Kidney (tissue), 14 donors: Measurements from ENCODE around the gene ITPR2. TPM values are rescaled to one million over a fixed set of nuclear protein-coding genes. Genes with fewer than 3 reads are reported as not detected.

Experiments used
- DNase-seq, 5 donors: peaks; one replicate each; pipeline ENCODE4 v3.0.0-alpha.2; 2013 to 2020
- FAIRE-seq: peaks from 2 replicates; lab custom pipeline; 2012; peaks lifted over from hg19 to GRCh38; lab: Jason Lieb, UNC
- H3K27ac ChIP-seq, 2 donors: one replicate each; pipeline ENCODE4 v1.7.0; 2013; ENCODE audit warnings: low read depth in 2 of 2, low read length in 2 of 2, inconsistent platforms in 1 of 2
- H3K27me3 ChIP-seq: one replicate; pipeline ENCODE4 v1.7.1; 2013; ENCODE audit warnings: low read length, inconsistent platforms; ENCODE audit not compliant: control insufficient read depth, insufficient read depth
- H3K36me3 ChIP-seq, 3 donors: one replicate each; pipeline versions ENCODE4 v1.7.0 to v1.7.1; 2013; ENCODE audit warnings: low read length in 3 of 3, control low read depth in 1 of 3, inconsistent platforms in 1 of 3; ENCODE audit not compliant: insufficient read depth in 3 of 3, control insufficient read depth in 2 of 3
- H3K4me1 ChIP-seq, 3 donors: one replicate each; pipeline versions ENCODE4 v1.7.0 to v1.7.1; 2013; ENCODE audit warnings: low read length in 3 of 3, inconsistent platforms in 1 of 3, low read depth in 1 of 3; ENCODE audit not compliant: control insufficient read depth in 2 of 3, insufficient read depth in 2 of 3
- H3K4me3 ChIP-seq, 3 donors: one replicate each; pipeline versions ENCODE4 v1.7.0 to v1.8.1; 2013; ENCODE audit warnings: low read length in 3 of 3, control low read depth in 1 of 3, inconsistent platforms in 1 of 3
- H3K9ac ChIP-seq, 3 donors: one replicate each; pipeline versions ENCODE4 v1.7.0 to v1.7.1; 2013; ENCODE audit warnings: low read length in 3 of 3, control low read depth in 1 of 3, inconsistent platforms in 1 of 3
- H3K9me3 ChIP-seq, 3 donors: one replicate each; pipeline versions ENCODE4 v1.7.0 to v1.7.1; 2013; ENCODE audit warnings: low read length in 3 of 3, control low read depth in 1 of 3, inconsistent platforms in 1 of 3; ENCODE audit not compliant: control insufficient read depth in 2 of 3, insufficient read depth in 1 of 3
- intact Hi-C: fragments of 100-400 bp; cut with DNase I; formaldehyde crosslinking; loops from one replicate; pipeline ENCODE4 v1.11.1; 2022
- polyA plus RNA-seq: library from polyadenylated mRNA; stranded (reverse); fragments of 350-450 nt; fragmentation: Illumina TruSeq; extraction: RNeasy Lipid Tissue Mini Kit (QIAGEN cat#74804); gene quantifications from one replicate; pipeline ENCODE4 v1.2.3, GENCODE V29; 2014; ENCODE audit warnings: low read depth, low replicate concordance; ENCODE audit not compliant: insufficient read depth
- total RNA-seq: library from RNA; stranded (reverse); fragmentation: NEBNext Ultra II Directional; extraction: Animal tissue kit (Norgen Biotek cat#: 25700); gene quantifications from one replicate; pipeline ENCODE4 v1.2.1, GENCODE V29; 2021
- TF ChIP-seq, protein P1 (sequence below): IDR thresholded peaks from 3 replicates; pipeline ENCODE4 v1.5.1; 2012; ENCODE audit warnings: mild to moderate bottlenecking, moderate library complexity, borderline replicate concordance; ENCODE audit not compliant: insufficient read depth; ENCODE audit errors: extremely low read depth
- donor health status: control.
- donor health status: control.
- donor health status: control.
- donor health status: control.
- donor health status: control.
- donor health status: DM: yes; HTN: yes; CAD: no.
- donor health status: Normal renal cell carcinoma (clear cell type).

The ITPR2 gene
- total and polyA plus RNA-seq, 2 donors from 2014 or later, result 5.7 to 56.9 TPM

DNA sequence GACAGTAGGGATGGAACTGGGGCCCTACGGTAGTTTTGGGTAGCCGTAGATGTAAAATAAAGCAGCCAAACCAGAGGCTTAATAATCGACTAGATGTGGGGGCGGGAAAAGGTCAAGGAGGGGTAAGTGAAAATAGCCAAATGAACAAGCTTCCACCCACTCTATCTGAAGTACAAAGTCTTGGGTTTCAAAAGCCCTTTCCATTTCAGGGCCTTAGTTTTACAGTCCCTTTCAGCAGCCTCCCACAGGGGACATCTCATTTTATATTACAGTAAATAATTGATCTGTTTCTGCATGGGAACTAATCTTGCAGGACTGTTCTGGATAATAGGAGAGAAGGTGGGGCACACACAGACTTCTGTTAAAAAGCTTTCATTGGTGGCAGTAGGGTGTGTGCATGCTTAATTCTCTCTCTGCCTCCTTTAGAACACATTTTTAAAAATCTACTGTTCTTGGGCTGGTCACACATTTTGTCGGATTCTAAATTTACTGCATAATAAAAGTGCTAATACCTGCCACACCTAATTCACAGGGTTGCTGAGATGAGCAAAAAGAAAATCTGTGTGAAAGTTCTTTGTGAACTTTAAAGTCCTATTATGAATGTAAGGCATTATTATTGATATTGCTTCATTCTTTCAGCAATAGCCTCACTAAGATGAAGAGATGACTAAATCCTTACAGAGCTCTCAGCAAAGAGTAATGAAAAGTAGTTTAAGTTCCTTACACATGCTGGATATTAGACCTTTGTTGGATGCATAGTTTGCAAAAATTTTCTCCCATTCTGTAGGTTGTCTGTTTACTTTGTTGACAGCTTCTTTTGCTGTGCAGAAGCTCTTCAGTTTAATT, 104.6 kb downstream of the ITPR2 start:
- Histone ChIP-seq H3K36me3 (no peaks in the 10 kb centered on the region), H3K9me3 (no peaks in the 10 kb centered on the region), H3K27me3 (no peaks in the 10 kb centered on the region), H3K27ac (no peak overlapping the region), H3K9ac (no peak overlapping the region), H3K4me3 (no peak overlapping the region), H3K4me1 (peaks cover 0 to 17% (median 0%) of the 10 kb centered on the region in 3 donors)
- DNase-seq (peak in 1 of 5 donors; percentile 23), FAIRE-seq (no peak)
- TF ChIP-seq, protein P1, sequence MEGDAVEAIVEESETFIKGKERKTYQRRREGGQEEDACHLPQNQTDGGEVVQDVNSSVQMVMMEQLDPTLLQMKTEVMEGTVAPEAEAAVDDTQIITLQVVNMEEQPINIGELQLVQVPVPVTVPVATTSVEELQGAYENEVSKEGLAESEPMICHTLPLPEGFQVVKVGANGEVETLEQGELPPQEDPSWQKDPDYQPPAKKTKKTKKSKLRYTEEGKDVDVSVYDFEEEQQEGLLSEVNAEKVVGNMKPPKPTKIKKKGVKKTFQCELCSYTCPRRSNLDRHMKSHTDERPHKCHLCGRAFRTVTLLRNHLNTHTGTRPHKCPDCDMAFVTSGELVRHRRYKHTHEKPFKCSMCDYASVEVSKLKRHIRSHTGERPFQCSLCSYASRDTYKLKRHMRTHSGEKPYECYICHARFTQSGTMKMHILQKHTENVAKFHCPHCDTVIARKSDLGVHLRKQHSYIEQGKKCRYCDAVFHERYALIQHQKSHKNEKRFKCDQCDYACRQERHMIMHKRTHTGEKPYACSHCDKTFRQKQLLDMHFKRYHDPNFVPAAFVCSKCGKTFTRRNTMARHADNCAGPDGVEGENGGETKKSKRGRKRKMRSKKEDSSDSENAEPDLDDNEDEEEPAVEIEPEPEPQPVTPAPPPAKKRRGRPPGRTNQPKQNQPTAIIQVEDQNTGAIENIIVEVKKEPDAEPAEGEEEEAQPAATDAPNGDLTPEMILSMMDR, result no peak
- intact Hi-C loops, result no loop called here

DNA sequence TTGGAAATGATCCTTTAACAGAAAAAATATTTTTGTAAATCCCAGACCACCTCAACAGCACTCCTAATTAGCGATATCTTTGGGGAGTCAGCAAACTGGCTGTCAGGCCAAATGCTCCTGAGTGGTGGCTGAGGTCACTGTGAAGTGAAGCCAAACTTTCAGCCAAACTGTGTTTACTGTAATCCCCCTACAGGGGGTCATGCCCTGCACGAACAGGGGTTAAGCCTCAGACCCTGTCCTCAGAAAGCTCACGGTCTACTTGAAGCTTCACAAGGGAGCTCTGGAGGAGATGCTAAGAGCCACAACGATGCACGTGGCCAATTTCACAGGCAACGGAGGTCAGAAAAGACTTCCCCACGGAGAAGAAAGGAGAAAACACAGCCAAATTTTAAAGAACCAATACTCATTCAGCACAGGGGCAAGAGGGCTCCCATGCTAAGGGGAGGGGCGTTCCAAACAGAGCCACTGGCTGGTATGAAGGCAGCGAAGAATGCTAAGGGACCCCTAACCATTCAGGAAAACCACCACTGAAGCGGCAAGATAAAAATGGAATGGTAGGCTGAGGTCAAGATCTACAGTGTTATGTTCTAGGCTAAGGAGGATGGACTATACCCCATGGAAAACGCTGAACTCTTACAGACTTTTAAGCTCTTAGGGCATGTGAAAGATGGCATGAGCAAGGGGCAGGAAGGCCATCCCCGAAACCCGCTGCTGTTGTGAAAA, 105.4 kb downstream of the ITPR2 start:
- intact Hi-C loops, result no loop called here
- H3K36me3 ChIP-seq, result no peaks in the 10 kb centered on the region
- TF ChIP-seq, protein P1, result no peak
- peaks cover 0 to 17% (median 0%) of the 10 kb centered on the region in 3 donors for H3K4me1 ChIP-seq
- H3K9me3 ChIP-seq, result no peaks in the 10 kb centered on the region
- FAIRE-seq, result no peak
- no peak overlapping the region for H3K4me3 ChIP-seq
- DNase-seq, result no peak
- no peak overlapping the region for H3K9ac ChIP-seq
- H3K27me3 ChIP-seq, result no peaks in the 10 kb centered on the region
- H3K27ac ChIP-seq, result no peak overlapping the region

DNA sequence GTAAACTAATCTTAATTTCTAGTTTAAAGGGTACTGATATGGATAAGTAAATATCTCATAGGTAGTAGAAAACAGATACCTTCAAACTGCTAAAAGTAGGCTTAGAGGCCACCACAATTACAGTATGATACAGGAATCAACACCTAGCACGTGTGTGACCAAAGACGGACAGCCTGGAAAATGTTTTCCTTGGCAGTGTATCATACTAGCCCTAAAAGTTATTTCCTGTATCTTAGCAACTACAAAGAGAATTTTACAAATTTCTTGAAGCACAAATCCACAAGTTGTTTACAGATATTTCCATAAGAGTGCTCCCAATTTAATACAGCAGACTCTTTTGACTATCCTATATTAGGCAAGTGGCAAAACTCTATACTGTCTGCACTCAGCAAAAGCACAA, 106.0 kb downstream of the ITPR2 start:
- Histone ChIP-seq H3K4me3 (no peak overlapping the region), H3K36me3 (no peaks in the 10 kb centered on the region), H3K27ac (no peak overlapping the region), H3K4me1 (peaks cover 0 to 17% (median 0%) of the 10 kb centered on the region in 3 donors), H3K9me3 (no peaks in the 10 kb centered on the region), H3K27me3 (no peaks in the 10 kb centered on the region), H3K9ac (no peak overlapping the region)
- intact Hi-C loops, result no loop called here
- FAIRE-seq, result no peak
- DNase-seq, result no peak
- TF ChIP-seq, protein P1, result no peak
